Left hindlimb (tissue), 1 donor: ENCODE measurements around the gene NRAS.
A peak's percentile ranks its signal among the peaks of the same experiment; 100 is the strongest.

Experiments
- DNase-seq: peaks from one replicate; pipeline ENCODE4 v3.0.0-alpha.2; 2018

Gene NRAS

GRCh38 chr1:114671011-114671938 lies 45.3 kb downstream of the NRAS start:
- DNase-seq, result no peak

GRCh38 chr1:114670083-114671010 lies 46.2 kb downstream of the NRAS start:
- DNase-seq, result peak; percentile 96

GRCh38 chr1:114669562-114670082 lies 46.9 kb downstream of the NRAS start, which contains the start of gene DENND2C:
Gene DENND2C, minus strand, starts transcription at chr1:114670049. Its CDS starts 44,065 bp downstream, at chr1:114625984.
- DNase-seq, result no peak

- DNase-seq, result no peak
These were observed 47.6 kb downstream of the NRAS start for GRCh38 chr1:114668784-114669561.

- no peak for DNase-seq
These were observed 48.2 kb downstream of the NRAS start for GRCh38 chr1:114668373-114668772.

DNA sequence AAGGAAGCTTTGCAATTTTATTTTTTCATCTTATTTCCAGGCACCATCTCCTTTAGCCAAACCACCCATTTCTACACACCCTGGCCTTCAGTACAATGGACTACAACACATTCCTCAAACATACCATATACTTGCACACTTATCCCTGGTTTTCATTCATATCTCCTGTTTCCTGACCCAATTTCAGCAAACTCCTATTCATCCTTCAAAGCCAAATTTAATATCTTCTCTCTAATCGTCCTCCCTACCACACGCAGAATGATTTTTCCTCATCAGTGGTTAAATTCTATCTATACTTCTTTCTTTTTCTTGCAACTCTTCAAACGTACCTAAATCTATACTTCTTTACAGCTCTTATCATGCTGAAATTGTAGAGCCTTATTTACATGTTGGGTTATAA lies 49.6 kb downstream of the NRAS start:
- no peak for DNase-seq

- DNase-seq, result no peak
These were observed 56.3 kb downstream of the NRAS start for GRCh38 chr1:114660238-114660637.
